ENCODE data around the gene GMNC.

GMNC gene, protein sequence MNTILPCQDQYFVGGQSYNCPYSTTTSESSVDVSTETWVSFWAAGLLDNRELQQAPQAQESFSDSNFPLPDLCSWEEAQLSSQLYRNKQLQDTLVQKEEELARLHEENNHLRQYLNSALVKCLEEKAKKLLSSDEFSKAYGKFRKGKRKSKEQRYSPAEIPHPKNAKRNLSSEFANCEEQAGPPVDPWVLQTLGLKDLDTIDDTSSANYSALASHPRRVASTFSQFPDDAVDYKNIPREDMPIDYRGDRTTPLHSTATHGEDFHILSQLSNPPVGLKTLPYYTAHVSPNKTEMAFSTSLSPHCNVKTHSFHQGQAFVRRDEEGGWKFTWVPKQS

GRCh38 chr3:190862209-190863118, at the start of gene GMNC:
Gene GMNC, minus strand, starts transcription at chr3:190862694. Its CDS starts 79 bp downstream, at chr3:190862615.
- in situ Hi-C loops (cut with HindIII; ENCODE audit: low pct_ligation_motif_present, low sequenced_read_pairs), result no loop called here
- no peak for TF ChIP-seq CTCF (IDR thresholded peaks at IDR 0.05; ENCODE audit: low read depth, low read length, missing control alignments)
- Histone ChIP-seq H3K27ac (no peak within 1 kb of the TSS), H3K27me3 (replicated peaks) (no peaks in the 10 kb centered on the region), H3K36me3 (replicated peaks) (no peaks in the 10 kb centered on the region), H3K4me3 (ENCODE audit: low read depth, low read length) (peak within 1 kb of the TSS; percentile 66)
- DNase-seq, result peak; percentile 76

DNA sequence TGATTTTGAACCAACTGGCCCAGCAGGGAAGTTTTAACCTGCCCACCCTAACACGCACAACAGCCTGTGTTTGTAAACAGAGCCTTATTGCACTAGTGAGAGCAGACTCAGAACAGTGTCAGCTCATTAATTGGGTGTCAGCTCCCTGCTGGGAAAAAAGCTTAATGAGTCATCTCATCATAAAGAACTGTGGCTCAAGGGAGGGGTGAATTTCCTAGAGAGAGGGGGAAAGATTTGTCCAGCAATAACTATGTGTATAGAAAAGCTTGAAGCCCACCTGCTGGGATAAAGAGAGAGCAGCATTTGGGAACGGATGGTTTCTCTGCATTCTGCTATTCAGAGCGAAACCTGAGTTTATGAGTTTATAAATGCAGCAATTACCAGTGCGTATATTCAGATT, 48.9 kb upstream of the GMNC start:
- no peak overlapping the region for H3K27ac ChIP-seq
- H3K36me3 ChIP-seq (replicated peaks), result no peaks in the 10 kb centered on the region
- no peaks in the 10 kb centered on the region for H3K27me3 ChIP-seq (replicated peaks)
- no peak for DNase-seq
- no peak overlapping the region for H3K4me3 ChIP-seq (ENCODE audit: low read depth, low read length)
- TF ChIP-seq CTCF (IDR thresholded peaks at IDR 0.05; ENCODE audit: low read depth, low read length, missing control alignments), result no peak
- in situ Hi-C loops (cut with HindIII; ENCODE audit: low pct_ligation_motif_present, low sequenced_read_pairs), result no loop called here

DNA sequence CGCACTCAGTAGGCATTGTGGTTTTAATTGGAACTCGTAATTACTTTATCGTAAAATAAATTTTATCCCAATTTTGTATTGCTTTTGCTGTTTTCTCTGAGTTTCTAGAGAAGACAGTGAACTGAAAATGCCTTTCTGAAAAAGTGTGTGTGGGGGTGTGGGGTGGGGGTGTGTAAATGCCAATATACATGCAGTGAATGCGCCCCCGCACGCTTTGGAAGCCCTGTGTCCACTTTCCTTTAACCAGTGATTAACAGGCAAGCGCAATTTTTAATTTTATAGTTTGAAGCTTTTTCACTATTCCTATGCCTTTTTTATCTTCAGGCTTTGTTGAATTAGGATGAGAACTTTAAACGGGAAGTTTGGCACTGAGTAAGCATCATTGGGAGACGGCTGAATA, 47.4 kb upstream of the GMNC start:
- H3K27me3 ChIP-seq (replicated peaks), result no peaks in the 10 kb centered on the region
- no peak overlapping the region for H3K27ac ChIP-seq
- no peak for TF ChIP-seq CTCF (IDR thresholded peaks at IDR 0.05; ENCODE audit: low read depth, low read length, missing control alignments)
- H3K36me3 ChIP-seq (replicated peaks), result no peaks in the 10 kb centered on the region
- in situ Hi-C loops (cut with HindIII; ENCODE audit: low pct_ligation_motif_present, low sequenced_read_pairs), result no loop called here
- no peak for DNase-seq
- no peak overlapping the region for H3K4me3 ChIP-seq (ENCODE audit: low read depth, low read length)

- in situ Hi-C loops (cut with HindIII; ENCODE audit: low pct_ligation_motif_present, low sequenced_read_pairs), result no loop called here
- TF ChIP-seq CTCF (IDR thresholded peaks at IDR 0.05; ENCODE audit: low read depth, low read length, missing control alignments), result no peak
- no peak overlapping the region for H3K27ac ChIP-seq
- no peaks in the 10 kb centered on the region for H3K27me3 ChIP-seq (replicated peaks)
- H3K36me3 ChIP-seq (replicated peaks), result no peaks in the 10 kb centered on the region
- H3K4me3 ChIP-seq (ENCODE audit: low read depth, low read length), result no peak overlapping the region
- no peak for DNase-seq
Measured at GRCh38 chr3:190903156-190903555, 40.7 kb upstream of the GMNC start.

DNA sequence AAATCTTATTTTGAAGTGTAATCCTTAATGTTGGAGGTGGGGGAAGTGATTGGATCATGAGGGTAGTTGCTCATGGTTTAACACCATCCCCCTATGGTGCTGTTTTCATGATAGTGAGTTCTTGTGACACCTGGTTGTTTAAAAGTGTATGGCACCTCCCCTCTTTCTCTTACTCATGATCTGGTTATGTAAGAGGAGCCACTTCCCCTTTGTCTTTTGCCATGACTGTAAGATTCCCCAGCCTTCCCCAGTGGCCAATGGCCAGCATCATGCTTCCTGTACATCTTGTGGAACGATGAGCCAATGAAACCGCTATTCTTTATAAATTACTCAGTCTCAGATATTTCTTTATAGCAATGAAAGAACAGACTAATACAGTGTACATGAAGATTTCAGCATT, 39.8 kb upstream of the GMNC start:
- no peak for DNase-seq
- no peaks in the 10 kb centered on the region for H3K27me3 ChIP-seq (replicated peaks)
- TF ChIP-seq CTCF (IDR thresholded peaks at IDR 0.05; ENCODE audit: low read depth, low read length, missing control alignments), result no peak
- no peak overlapping the region for H3K27ac ChIP-seq
- no peak overlapping the region for H3K4me3 ChIP-seq (ENCODE audit: low read depth, low read length)
- in situ Hi-C loops (cut with HindIII; ENCODE audit: low pct_ligation_motif_present, low sequenced_read_pairs), result no loop called here
- H3K36me3 ChIP-seq (replicated peaks), result no peaks in the 10 kb centered on the region
